ENCODE results near the gene PSTPIP1. TPM values are rescaled to one million over a fixed set of nuclear protein-coding genes. Genes with fewer than 3 reads are reported as not detected.

PSTPIP1 gene
- total RNA-seq, 4 donors from 2014 or later, result 0.57 to 9.9 (median 5.3) TPM

DNA sequence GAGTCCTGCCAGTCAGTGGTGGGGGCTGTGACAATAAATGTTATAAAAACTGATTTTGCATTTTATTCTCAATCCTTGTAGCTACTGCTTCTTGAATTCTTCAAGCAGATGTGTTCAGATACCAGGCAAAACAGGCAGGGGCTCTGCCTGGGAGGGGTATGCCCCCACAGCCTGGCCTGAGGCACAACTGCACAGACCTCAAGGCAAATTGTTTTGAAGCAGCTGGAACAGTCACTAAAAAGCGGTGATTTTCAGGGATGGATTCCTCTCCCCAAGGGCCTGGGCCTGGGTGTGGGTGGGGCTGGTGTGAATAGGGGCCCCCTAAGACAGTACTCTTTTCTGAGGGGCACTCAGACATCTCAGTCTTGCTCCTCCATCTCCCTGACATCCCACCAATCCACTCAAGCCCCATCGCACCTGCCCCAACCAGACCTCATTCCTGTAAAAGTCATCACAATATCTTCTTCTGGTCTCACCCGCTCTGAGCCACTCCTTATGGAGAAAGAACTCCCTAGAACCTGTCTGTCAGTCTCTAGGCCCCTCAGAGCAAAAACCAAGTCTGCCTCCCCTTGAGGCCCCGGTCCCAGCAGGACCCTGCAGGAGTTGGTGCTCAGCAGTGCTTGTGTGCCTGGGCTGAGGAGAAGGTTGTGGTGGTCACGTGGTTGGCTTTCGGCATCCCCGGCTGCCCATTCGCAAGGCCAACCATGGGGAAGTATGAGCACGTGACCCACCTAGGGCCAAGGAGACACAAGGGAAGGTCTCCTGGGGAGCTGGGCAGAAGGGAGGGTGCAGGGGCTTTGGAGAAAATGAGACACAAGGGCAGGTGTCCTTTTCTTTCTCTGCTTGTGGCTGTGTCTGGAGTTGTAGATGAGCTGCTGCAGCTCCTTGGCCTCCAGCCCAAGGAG, 2.9 kb upstream of the PSTPIP1 start:
- Histone ChIP-seq H3K9me3 (no peaks in the 10 kb centered on the region), H3K4me3 (no peak overlapping the region), H3K27me3 (no peaks in the 10 kb centered on the region), H3K4me1 (peaks cover 0 to 48% (median 31%) of the 10 kb centered on the region in 3 donors), H3K27ac (no peak overlapping the region), H3K36me3 (no peaks in the 10 kb centered on the region)
- DNase-seq, result no peak
- WGBS, 2 donors, result 70 to 93% methylated on average over 3 to 8 of the region's 9 CpGs
- TF ChIP-seq POLR2A (IDR thresholded peaks at IDR 0.05), result no peak
- TF ChIP-seq, protein P1, sequence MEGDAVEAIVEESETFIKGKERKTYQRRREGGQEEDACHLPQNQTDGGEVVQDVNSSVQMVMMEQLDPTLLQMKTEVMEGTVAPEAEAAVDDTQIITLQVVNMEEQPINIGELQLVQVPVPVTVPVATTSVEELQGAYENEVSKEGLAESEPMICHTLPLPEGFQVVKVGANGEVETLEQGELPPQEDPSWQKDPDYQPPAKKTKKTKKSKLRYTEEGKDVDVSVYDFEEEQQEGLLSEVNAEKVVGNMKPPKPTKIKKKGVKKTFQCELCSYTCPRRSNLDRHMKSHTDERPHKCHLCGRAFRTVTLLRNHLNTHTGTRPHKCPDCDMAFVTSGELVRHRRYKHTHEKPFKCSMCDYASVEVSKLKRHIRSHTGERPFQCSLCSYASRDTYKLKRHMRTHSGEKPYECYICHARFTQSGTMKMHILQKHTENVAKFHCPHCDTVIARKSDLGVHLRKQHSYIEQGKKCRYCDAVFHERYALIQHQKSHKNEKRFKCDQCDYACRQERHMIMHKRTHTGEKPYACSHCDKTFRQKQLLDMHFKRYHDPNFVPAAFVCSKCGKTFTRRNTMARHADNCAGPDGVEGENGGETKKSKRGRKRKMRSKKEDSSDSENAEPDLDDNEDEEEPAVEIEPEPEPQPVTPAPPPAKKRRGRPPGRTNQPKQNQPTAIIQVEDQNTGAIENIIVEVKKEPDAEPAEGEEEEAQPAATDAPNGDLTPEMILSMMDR (IDR thresholded peaks at IDR 0.05), result no peak
- intact Hi-C loops (cut with DNase I), result no loop called here

DNA sequence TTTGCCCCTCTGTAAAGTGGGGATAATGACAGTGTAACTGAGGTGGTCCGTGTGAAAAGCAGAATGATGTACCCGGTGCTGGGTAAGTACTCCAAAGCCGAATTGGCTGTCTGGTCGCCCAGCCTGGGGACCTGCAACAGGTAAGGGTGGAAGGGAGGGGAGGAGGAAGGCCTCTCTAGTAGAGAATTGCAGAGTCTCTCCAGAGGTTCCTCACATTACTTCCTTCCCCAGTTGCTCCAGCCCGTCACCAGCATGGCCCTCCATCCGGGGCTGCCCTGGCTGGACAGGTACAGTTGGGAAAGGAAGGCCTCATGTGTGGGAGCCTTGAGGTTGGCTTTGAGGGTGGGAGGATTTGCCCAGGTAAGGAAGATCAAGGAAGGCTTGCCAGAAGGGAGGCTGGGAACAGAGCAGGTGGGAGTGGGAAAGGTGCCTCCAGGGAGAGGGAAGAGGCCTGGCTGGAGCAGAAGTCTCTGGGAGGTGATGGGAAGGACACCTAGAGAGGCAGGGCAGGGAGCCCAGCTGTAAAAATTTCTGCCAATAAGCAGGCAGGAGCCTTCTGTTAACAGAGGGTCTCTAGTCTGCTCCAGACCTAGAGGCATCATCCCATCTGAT, 1.7 kb upstream of the PSTPIP1 start:
- 86 to 91% methylated on average over 4 to 6 of the region's 6 CpGs for WGBS, 2 donors
- Histone ChIP-seq H3K27me3 (no peaks in the 10 kb centered on the region), H3K36me3 (no peaks in the 10 kb centered on the region), H3K4me3 (no peak overlapping the region), H3K9me3 (no peaks in the 10 kb centered on the region), H3K4me1 (peaks cover 0 to 53% (median 34%) of the 10 kb centered on the region in 3 donors), H3K27ac (no peak overlapping the region)
- TF ChIP-seq POLR2A (IDR thresholded peaks at IDR 0.05), result no peak
- TF ChIP-seq, protein P1 (IDR thresholded peaks at IDR 0.05), result no peak
- intact Hi-C loops (cut with DNase I), result no loop called here
- no peak for DNase-seq

DNA sequence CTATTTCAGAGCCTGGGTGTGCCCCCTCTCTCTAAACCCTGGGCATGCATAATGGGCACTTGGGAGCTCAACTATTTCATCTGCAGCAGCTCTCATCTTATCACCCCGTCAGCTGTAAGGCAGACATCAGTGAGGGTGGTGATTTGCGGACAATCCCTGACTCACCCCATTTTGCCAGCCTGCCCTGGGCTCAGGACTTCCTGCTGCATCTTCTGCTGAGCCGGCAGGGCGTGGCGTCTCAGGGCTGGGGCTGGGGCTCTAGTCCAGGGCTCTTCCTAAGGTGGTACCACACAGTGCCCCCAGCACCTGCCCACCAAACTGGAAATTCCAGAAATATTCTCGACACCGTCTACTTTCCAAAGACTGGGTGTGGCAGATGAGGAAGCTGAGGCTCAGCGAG, 925 bp upstream of the PSTPIP1 start:
- H3K4me3 ChIP-seq, result no peak overlapping the region
- intact Hi-C loops (cut with DNase I), result no loop called here
- no peak for DNase-seq
- H3K27me3 ChIP-seq, result no peaks in the 10 kb centered on the region
- WGBS, 2 donors, result 33 to 76% methylated on average over 3 to 4 of the region's 8 CpGs
- H3K4me1 ChIP-seq, result peaks cover 0 to 45% (median 30%) of the 10 kb centered on the region in 3 donors
- peak overlapping the region in 3 of 4 donors; percentile 60 to 77 (median 75) for H3K27ac ChIP-seq
- no peaks in the 10 kb centered on the region for H3K9me3 ChIP-seq
- no peaks in the 10 kb centered on the region for H3K36me3 ChIP-seq
- TF ChIP-seq, protein P1 (IDR thresholded peaks at IDR 0.05), result no peak
- TF ChIP-seq POLR2A (IDR thresholded peaks at IDR 0.05), result no peak

DNA sequence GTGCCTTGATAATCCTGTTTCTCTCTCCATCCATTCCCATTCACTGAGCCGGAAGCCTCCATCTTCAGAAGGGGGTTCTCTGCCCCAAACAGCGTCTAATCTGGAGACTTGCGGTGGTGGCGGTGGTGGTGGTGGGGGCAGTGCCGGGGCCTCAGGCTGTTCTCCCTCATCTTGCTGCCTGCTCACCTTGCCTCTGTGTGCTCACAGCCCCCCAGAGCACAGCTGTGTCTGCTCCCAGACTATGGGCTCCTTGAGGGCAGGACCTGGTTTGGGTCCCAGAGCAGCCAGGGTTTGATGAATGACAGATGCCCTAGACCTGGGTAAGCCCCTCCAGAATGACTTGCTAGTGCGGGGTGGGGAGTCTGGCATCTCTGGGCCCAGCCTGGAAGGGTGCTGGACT, 430 bp upstream of the PSTPIP1 start:
- Histone ChIP-seq H3K4me1 (peaks cover 0 to 43% (median 30%) of the 10 kb centered on the region in 3 donors), H3K27ac (peak overlapping the region in 3 of 4 donors; percentile 60 to 77 (median 75)), H3K9me3 (no peaks in the 10 kb centered on the region), H3K4me3 (peak overlapping the region in 2 of 4 donors; percentile 40 to 60), H3K36me3 (no peaks in the 10 kb centered on the region), H3K27me3 (no peaks in the 10 kb centered on the region)
- DNase-seq, result no peak
- no peak for TF ChIP-seq POLR2A (IDR thresholded peaks at IDR 0.05)
- TF ChIP-seq, protein P1 (IDR thresholded peaks at IDR 0.05), result no peak
- 85% methylated on average over 4 of the region's 6 CpGs; no CpG with 5 or more reads in 1 of the 2 donors for WGBS, 2 donors
- intact Hi-C loops (cut with DNase I), result no loop called here

DNA sequence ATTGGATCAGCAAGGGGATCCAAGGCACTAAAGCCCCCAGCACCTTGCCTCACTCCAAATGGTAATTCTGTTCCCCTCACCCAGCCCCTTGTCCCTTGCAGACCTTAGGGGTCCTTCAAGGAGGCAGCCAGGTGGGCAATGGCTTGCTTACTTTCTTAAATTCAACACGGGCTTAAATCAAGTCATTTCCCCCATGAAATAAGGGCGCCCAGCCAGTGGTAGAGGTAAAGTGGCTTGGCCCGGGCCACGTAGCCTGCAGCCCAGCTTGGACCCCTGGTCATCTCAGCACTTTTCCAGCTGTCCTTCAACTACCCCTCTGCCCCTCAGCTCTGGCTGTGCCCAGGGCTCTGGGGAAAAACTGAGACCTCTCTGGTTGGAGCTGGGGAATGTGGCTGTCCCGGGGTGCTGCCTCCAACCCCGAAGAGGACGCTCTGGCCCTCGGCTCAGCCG, 1.2 kb downstream of the PSTPIP1 start:
- Histone ChIP-seq H3K27me3 (no peaks in the 10 kb centered on the region), H3K36me3 (no peaks in the 10 kb centered on the region), H3K4me3 (peak overlapping the region in 3 of 4 donors; percentile 26 to 60 (median 40)), H3K9me3 (no peaks in the 10 kb centered on the region), H3K4me1 (peaks cover 0 to 48% (median 30%) of the 10 kb centered on the region in 3 donors), H3K27ac (peak overlapping the region in 3 of 4 donors; percentile 32 to 77 (median 63))
- WGBS, 2 donors, result 63% methylated on average over 4 of the region's 9 CpGs; no CpG with 5 or more reads in 1 of the 2 donors
- no peak for TF ChIP-seq POLR2A (IDR thresholded peaks at IDR 0.05)
- TF ChIP-seq, protein P1 (IDR thresholded peaks at IDR 0.05), result no peak
- intact Hi-C loops (cut with DNase I), result no loop called here
- no peak for DNase-seq

Measured in esophagus squamous epithelium (tissue), 5 donors.